HG03175 (cell line): ENCODE results near the gene TMEM121.

Experiments used
- ATAC-seq: cut with Tn5 transposase; IDR thresholded peaks from one replicate; pipeline ENCODE4 v1.9.1; 2021; ENCODE audit warnings: mild to moderate bottlenecking, moderate library complexity; ENCODE audit not compliant: unreplicated experiment

TMEM121 gene

DNA sequence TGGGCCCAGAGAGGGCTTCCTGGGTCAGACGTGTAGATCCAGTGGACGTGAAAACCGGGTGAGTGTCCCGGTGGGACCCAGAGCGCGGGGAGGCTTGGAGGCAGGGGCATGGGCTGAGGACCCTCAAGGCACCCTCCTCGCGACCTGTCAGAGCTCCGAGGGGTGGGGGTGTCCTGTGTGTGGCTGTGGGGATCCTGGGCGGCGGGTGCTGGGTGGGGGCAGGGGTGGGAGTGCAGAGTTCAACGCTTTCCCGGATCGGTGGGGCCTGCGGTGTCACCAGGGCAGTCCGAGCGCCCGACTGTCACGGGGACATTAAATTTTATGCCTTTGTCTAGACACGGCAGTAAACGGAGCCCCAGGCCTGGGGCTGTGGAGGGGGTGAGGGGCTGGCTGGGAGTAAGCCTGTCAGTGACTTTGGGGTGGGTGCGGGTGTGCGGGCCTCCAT lies 1.0 kb downstream of the TMEM121 start:
- ATAC-seq, result no peak

DNA sequence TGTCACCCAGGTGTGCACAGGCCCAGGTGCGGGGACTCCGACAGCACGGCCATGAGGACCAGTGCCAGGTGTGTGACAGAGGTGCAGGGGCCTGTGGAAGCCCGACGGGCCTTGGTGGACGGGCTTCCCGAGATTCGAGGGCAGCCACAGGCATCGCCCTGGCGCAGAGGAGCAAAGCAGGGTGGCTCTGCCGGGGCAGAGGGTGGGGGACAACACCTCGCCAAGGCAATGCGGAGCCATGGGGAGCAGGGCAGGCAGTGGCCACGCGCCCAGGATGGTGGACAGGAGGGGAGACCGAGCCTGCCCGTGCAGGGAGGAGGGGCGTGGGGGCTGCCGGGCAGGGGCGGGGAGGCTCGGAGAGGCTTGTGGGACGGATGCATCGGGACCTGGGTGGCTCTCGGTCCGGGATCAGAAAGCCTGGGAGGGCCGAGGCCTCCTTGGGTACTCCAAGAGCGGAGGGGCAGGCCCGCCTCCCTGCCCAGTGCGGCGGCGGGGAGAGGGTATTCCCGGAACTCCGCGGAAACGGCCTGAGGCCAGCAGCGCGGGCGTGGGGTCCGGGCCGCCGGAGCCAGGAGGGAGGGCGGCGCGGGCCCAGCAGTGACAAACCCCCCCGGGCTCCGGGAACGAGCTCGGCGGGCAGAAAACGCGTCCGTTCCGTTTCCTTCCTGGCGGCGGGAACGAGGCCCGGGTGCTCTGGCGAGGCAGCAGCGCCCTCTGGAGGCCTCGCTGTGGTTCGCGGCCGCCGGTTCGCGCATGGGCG lies 1.6 kb downstream of the TMEM121 start:
- no peak for ATAC-seq

- ATAC-seq, result no peak
Observed at GRCh38 chr14:105528586-105529318, 2.4 kb downstream of the TMEM121 start.

GRCh38 chr14:105529319-105529568 lies 2.9 kb downstream of the TMEM121 start:
- no peak for ATAC-seq

GRCh38 chr14:105529569-105530284 lies 3.3 kb downstream of the TMEM121 start:
- ATAC-seq, result no peak

GRCh38 chr14:105530285-105531087 lies 4.1 kb downstream of the TMEM121 start:
- ATAC-seq, result no peak

GRCh38 chr14:105531088-105531893 lies 4.9 kb downstream of the TMEM121 start:
- ATAC-seq, result no peak

DNA sequence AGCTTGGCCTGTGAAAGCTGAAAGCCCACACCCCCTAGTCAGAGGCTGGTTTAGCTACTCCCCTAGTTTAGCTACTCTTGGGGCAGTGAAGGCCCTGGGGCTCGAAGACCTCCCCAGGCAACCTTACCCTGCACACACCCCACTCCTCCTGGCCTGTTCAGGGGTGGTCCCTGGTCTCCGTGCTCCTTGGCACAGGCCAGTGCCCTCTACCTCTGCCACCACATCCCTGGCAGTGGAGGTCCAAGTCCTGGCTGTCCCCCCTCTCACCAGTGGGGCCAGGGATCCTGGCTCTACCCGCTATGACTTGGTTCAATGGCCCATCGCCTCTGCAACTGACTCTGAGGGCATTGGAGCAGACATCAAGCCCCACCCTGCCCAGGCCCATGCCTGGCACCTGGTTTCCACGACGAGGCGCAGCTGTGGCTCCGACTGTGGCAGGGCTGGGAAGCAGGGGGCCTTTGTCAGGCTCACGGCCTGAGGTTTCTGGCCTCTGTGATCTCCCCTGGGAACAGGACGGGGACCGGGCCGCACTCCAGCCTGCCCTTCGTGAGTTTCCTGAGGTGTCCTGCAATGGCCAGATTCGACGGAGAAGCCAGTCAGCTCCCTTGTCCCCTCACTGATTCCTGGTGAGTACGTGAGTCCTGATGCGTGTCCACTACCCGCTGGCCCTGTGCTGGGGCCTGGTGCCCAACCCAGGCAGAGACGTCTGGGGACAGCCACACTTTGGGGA lies 5.7 kb downstream of the TMEM121 start:
- no peak for ATAC-seq

DNA sequence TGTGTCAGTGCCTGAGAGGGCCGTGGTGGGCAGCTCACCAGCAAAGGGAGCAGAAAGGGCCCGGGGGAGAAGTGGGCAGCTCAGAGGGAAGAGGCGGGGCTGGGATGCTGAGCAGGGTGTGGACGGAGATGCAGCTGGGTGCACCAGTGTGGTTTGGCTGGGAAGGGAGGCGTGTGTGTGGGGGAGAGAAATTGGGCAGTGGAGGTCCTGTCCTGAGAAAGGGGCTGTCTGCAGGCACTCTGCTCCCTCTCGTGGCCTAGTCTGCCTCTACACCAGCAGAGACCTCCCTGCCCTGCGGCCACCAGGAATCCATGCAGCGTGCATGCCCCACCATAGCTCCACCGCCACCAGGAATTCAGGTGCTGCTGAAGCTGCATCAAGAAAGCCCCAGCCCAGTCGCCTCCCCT lies 6.4 kb downstream of the TMEM121 start:
- ATAC-seq, result no peak

DNA sequence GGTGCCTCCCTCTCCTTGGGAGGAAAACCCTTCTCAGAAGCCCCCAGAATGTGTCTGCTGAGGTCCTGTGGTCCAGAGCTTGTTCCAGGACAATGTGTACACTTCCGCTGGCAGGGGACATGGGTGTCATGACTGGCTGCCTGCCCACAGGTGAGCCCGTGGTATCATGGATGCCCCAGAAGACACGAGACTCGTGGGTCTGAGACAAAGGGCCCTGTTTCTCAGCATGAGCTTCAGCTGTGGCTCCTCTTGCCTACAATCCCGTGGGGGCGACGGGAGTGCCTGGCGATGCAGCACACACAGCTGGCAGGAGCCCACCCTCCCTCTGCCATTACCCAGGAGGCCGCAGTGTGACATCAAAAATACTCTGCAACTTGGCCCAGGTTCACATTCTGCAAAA lies 7.0 kb downstream of the TMEM121 start:
- ATAC-seq, result no peak

- ATAC-seq, result no peak
Observed at GRCh38 chr14:105533811-105534498, 7.6 kb downstream of the TMEM121 start.

DNA sequence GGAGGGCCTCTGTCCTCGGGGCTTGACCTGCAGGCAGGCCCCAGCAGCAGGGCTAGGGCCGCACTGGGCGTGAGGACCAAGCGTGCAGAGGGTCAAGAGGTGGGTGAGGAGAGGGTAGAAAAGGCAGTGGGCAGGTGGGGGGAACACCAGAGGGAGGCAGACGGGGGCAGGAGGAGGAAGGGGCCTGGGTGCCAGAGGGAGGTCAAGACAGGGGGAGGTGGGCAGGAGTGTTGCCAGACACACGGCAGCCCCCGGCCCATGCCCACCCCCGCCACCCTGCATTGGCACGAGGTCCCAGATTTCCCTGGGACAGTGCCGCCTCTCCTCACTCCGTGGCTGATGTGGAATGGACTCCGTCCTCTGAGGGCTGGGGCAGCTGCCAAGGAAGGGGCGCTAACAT lies 8.2 kb downstream of the TMEM121 start:
- no peak for ATAC-seq

- no peak for ATAC-seq
Observed at GRCh38 chr14:105536051-105536450, 9.7 kb downstream of the TMEM121 start.

DNA sequence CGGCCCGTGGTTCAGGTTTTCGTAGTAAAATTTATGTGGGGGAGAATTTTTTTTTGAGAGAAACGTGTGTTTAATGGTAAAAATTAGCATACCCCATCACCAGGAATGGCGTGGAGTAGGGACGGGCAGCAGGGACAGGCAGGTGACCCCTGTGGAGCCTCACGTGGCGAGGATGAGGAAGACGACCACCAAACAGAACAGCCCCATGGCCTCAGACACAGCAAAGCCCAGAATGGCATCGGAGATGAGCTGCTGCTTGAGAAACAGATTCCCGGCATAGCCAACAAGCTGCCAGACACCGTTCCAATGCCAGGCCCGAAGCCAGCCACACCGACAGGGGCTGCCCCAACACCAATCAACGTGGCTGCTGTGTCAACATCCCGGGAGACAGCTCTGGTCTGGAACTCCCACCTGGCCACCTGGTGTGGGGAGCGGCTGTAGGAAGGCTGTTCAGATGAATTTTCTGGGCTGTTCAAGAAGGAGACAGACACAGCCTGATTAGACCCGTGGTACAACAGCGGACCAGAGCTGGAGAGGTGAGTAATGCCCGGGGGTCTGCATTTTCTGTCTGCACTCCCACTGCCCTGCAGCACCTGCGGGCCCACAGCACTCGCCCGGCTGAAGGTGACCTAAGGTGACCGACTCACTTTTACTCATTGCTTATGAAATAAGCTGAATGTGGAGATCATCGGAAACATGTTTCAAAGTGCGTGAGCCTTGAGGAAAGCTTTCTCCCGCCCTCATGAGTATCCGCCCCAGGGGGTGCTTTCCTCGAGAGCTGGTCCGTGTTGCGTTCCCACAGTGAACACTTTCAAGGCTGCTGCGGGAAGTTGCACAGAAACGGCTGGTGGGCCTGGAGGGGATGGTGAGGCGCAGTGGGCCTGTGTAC lies 10.6 kb downstream of the TMEM121 start:
- no peak for ATAC-seq

DNA sequence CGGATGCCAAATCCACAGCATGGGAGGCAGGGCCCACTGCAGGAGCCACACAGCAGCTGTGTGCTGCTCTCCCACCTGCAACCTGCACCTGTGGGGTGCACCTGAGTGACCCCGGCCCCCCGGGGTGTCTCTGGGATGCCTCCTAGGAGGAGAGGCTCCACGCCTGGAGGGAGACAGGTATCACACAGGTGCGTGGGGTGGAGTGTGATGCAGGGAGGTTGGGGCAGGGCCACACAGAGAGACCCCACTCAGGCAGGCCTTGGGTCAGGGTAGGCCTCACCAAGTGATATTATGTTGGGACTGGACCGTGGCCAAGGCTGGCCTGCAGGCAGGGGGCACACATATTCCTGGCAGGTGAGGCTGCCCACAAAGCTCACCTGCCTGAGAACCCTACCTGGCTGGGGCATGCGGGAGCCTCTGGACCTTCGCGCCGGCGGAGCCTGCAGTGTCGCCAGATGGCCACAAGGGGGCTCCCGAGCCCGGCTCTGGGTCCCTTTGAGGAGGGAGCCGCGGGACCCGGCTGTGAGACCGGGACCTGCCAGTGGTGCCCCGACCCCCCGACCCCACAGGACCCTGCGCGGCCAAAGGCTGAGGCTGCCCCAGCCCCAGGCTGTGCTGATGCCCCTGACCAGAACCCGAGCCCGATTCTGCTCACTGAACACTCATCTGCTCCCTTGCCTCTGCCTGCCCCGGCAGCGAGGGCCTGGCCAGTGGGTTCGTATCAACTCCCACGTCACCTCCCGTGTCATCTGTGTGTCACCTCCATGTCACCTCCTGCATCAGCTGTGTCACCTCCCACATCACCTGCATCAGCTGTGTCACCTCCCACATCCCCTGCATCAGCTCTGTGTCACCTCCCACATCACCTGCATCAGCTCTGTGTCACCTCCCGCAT lies 11.4 kb downstream of the TMEM121 start:
- ATAC-seq, result peak; percentile 55

DNA sequence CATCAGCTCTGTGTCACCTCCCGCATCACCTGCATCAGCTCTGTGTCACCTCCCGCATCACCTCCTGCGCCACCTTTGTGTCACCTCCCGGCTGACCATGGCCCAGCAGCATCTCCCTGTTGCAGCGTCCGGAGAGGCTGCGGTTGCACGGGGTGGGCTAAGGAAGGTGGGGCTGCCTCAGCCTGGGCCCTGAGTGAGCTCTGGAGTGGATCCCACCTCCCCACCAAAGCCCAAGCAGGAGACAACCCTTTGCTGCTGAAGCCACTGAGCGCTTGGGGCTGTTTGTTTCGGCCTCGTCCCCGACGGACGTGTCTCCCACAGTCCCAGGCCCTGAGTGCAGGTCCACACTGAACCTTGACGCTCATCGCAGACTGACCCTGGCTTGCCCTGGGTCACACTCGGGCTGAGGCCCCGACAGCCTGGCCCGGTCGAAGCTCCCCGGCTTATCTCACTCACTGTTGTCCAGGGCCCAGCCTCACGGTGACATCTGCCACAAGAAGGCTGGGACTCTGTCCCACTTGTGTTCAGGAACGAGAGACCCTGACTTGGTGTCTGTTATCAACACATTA lies 12.2 kb downstream of the TMEM121 start:
- no peak for ATAC-seq

- no peak for ATAC-seq
Observed at GRCh38 chr14:105540811-105541210, 14.4 kb downstream of the TMEM121 start.
